Measurements from ENCODE around the gene UMOD. TPM values are rescaled to one million over a fixed set of nuclear protein-coding genes. Genes with fewer than 3 reads are reported as not detected.

Gene UMOD
- total and polyA plus RNA-seq, 4 donors: not detected

- Histone ChIP-seq H3K9me3 (ENCODE audit: control insufficient read depth in 4 of 4, insufficient read depth in 3 of 4, low read length in 3 of 4) (no peaks in the 10 kb centered on the region), H3K27ac (ENCODE audit: low read depth in 1 of 2, low read length in 1 of 2) (no peak overlapping the region), H3K9ac (ENCODE audit: insufficient read depth in 1 of 2, low read length in 2 of 2) (no peak overlapping the region), H3K27me3 (ENCODE audit: control insufficient read depth in 3 of 3, insufficient read depth in 3 of 3, low read length in 2 of 3) (peaks cover 0 to 6% (median 0%) of the 10 kb centered on the region in 3 donors), H3K36me3 (ENCODE audit: control insufficient read depth in 4 of 4, insufficient read depth in 4 of 4, low read length in 4 of 4) (no peaks in the 10 kb centered on the region), H3K4me1 (ENCODE audit: control insufficient read depth in 5 of 5, insufficient read depth in 5 of 5, low read length in 5 of 5) (no peaks in the 10 kb centered on the region), H3K4me3 (no peak overlapping the region)
- ATAC-seq (ENCODE audit: insufficient read depth, low FRiP score) (no peak), DNase-seq (no peak)
- TF ChIP-seq CTCF (IDR thresholded peaks at IDR 0.05; ENCODE audit: control extremely low read depth, extremely low read depth): no peak
- 76 to 85% methylated on average over 7 of the region's 7 CpGs for WGBS, 2 donors
These were observed 34.5 kb downstream of the UMOD start for GRCh38 chr16:20318006-20318405.

GRCh38 chr16:20317117-20317516 lies 35.4 kb downstream of the UMOD start:
- Histone ChIP-seq H3K27ac (ENCODE audit: low read depth in 1 of 2, low read length in 1 of 2) (no peak overlapping the region), H3K4me3 (no peak overlapping the region), H3K9ac (ENCODE audit: insufficient read depth in 1 of 2, low read length in 2 of 2) (no peak overlapping the region), H3K9me3 (ENCODE audit: control insufficient read depth in 4 of 4, insufficient read depth in 3 of 4, low read length in 3 of 4) (no peaks in the 10 kb centered on the region), H3K36me3 (ENCODE audit: control insufficient read depth in 4 of 4, insufficient read depth in 4 of 4, low read length in 4 of 4) (no peaks in the 10 kb centered on the region), H3K27me3 (ENCODE audit: control insufficient read depth in 3 of 3, insufficient read depth in 3 of 3, low read length in 2 of 3) (peaks cover 0 to 6% (median 0%) of the 10 kb centered on the region in 3 donors), H3K4me1 (ENCODE audit: control insufficient read depth in 5 of 5, insufficient read depth in 5 of 5, low read length in 5 of 5) (no peaks in the 10 kb centered on the region)
- ATAC-seq (ENCODE audit: insufficient read depth, low FRiP score) (no peak), DNase-seq (no peak)
- TF ChIP-seq CTCF (IDR thresholded peaks at IDR 0.05; ENCODE audit: control extremely low read depth, extremely low read depth): no peak
- WGBS, 2 donors: 63 to 74% methylated on average over 8 of the region's 8 CpGs

GRCh38 chr16:20316715-20317114 lies 35.8 kb downstream of the UMOD start:
- Histone ChIP-seq H3K27ac (ENCODE audit: low read depth in 1 of 2, low read length in 1 of 2) (no peak overlapping the region), H3K9me3 (ENCODE audit: control insufficient read depth in 4 of 4, insufficient read depth in 3 of 4, low read length in 3 of 4) (no peaks in the 10 kb centered on the region), H3K4me3 (no peak overlapping the region), H3K27me3 (ENCODE audit: control insufficient read depth in 3 of 3, insufficient read depth in 3 of 3, low read length in 2 of 3) (peaks cover 0 to 6% (median 0%) of the 10 kb centered on the region in 3 donors), H3K9ac (ENCODE audit: insufficient read depth in 1 of 2, low read length in 2 of 2) (no peak overlapping the region), H3K36me3 (ENCODE audit: control insufficient read depth in 4 of 4, insufficient read depth in 4 of 4, low read length in 4 of 4) (no peaks in the 10 kb centered on the region), H3K4me1 (ENCODE audit: control insufficient read depth in 5 of 5, insufficient read depth in 5 of 5, low read length in 5 of 5) (no peaks in the 10 kb centered on the region)
- 56 to 66% methylated on average over 5 of the region's 5 CpGs for WGBS, 2 donors
- no peak for TF ChIP-seq CTCF (IDR thresholded peaks at IDR 0.05; ENCODE audit: control extremely low read depth, extremely low read depth)
- no peak for ATAC-seq (ENCODE audit: insufficient read depth, low FRiP score)
- DNase-seq: no peak

- Histone ChIP-seq H3K4me3 (no peak overlapping the region), H3K9ac (ENCODE audit: insufficient read depth in 1 of 2, low read length in 2 of 2) (no peak overlapping the region), H3K36me3 (ENCODE audit: control insufficient read depth in 4 of 4, insufficient read depth in 4 of 4, low read length in 4 of 4) (no peaks in the 10 kb centered on the region), H3K4me1 (ENCODE audit: control insufficient read depth in 5 of 5, insufficient read depth in 5 of 5, low read length in 5 of 5) (no peaks in the 10 kb centered on the region), H3K27me3 (ENCODE audit: control insufficient read depth in 3 of 3, insufficient read depth in 3 of 3, low read length in 2 of 3) (peaks cover 0 to 6% (median 0%) of the 10 kb centered on the region in 3 donors), H3K27ac (ENCODE audit: low read depth in 1 of 2, low read length in 1 of 2) (no peak overlapping the region), H3K9me3 (ENCODE audit: control insufficient read depth in 4 of 4, insufficient read depth in 3 of 4, low read length in 3 of 4) (peaks cover 0 to 3% (median 0%) of the 10 kb centered on the region in 4 donors)
- no peak for ATAC-seq (ENCODE audit: insufficient read depth, low FRiP score)
- no peak for DNase-seq
- 94 to 97% methylated on average over 6 of the region's 6 CpGs for WGBS, 2 donors
- TF ChIP-seq CTCF (IDR thresholded peaks at IDR 0.05; ENCODE audit: control extremely low read depth, extremely low read depth): no peak
These were observed 36.8 kb downstream of the UMOD start for GRCh38 chr16:20315764-20316163.

All from lung (tissue), 12 donors.